GM12873 (cell line): Measurements from ENCODE around the gene KIAA0930.

Experiments
- CTCF ChIP-seq: IDR thresholded peaks from 2 replicates; pipeline ENCODE4 v1.5.1; 2012; ENCODE audit warnings: low read depth, mild to moderate bottlenecking, moderate library complexity, low read length, control low read depth; ENCODE audit not compliant: insufficient read depth; ENCODE audit errors: missing control alignments

The KIAA0930 gene

GRCh38 chr22:45240810-45241631 lies at the start of gene KIAA0930:
Gene KIAA0930, minus strand, starts transcription at chr22:45240894. Its CDS starts 191 bp downstream, at chr22:45240703.
- no peak for TF ChIP-seq CTCF

GRCh38 chr22:45286854-45287551 lies 46.3 kb upstream of the KIAA0930 start:
- TF ChIP-seq CTCF, result no peak

- TF ChIP-seq CTCF, result no peak
Observed at GRCh38 chr22:45285263-45286058, 44.8 kb upstream of the KIAA0930 start.

- no peak for TF ChIP-seq CTCF
Observed at GRCh38 chr22:45284705-45285262, 44.1 kb upstream of the KIAA0930 start, which contains the start of gene UPK3A. Gene UPK3A, plus strand, starts transcription at chr22:45284949. Its CDS starts 65 bp downstream, at chr22:45285014.

GRCh38 chr22:45281010-45281409 lies 40.3 kb upstream of the KIAA0930 start:
- no peak for TF ChIP-seq CTCF

GRCh38 chr22:45280587-45280980 lies 39.9 kb upstream of the KIAA0930 start:
- no peak for TF ChIP-seq CTCF
